HG03460 (cell line): ENCODE measurements around the gene TFCP2L1.
"Not testable (repeated sequence)": the region's sequence is repeated elsewhere in the genome, so short reads cannot be mapped to it uniquely, and the experiment has no call there.

Source experiments
- ATAC-seq: cut with Tn5 transposase; IDR thresholded peaks from one replicate; pipeline ENCODE4 v1.9.1; 2021; ENCODE audit not compliant: unreplicated experiment

TFCP2L1 gene

DNA sequence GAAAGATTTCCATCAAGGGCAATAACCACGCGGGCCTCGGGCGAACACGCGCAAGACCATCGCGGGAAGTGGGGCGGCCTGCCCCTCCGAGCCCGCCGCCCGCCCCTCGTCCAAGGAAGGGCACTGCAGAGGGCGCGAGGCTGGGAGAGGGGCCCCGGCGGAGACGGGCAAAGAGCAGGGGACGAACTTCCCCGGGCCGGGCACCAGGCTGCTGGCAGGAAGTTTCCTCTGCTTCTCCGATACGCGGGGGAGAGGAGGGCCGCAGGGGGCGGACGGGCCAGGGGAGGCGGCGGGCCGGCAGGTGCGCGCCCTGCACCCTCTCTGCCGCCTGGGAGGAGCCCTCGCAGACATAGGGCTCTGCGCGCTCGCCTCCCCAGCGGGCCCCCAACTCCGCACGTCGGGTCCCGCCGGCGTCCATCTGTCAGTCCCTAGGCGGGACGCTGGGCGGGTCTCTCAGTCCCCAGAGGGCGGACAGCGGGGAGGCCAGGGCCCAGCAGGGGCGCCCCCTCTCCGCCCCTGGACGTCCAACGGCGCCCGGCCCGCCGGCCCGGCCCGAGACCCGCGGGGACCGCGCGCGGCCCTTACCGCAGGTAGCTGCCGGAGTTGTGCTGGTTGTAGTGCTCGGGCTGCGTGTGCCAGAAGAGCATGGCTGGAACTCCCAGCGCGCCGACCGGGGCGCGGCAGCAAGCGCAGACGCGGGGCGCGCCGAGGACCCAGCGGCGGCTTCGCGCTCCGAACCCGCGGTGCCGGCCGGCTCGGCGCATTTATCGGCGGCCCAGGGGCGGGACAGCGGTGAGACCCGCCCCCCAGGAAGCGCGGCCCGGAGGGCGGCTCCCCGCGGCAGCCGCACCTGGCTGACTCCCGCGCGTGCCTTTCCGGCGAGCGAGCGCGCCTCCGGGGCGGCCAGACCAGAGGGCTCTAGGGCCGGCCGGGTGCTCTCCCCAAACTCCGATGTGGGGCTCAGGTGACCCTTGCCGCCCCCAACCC is at the start of gene TFCP2L1:
Gene TFCP2L1, minus strand, starts transcription at position 740 of the 987 bp plus-strand sequence. Its CDS starts 93 bp downstream, at position 647.
- ATAC-seq = no peak

DNA sequence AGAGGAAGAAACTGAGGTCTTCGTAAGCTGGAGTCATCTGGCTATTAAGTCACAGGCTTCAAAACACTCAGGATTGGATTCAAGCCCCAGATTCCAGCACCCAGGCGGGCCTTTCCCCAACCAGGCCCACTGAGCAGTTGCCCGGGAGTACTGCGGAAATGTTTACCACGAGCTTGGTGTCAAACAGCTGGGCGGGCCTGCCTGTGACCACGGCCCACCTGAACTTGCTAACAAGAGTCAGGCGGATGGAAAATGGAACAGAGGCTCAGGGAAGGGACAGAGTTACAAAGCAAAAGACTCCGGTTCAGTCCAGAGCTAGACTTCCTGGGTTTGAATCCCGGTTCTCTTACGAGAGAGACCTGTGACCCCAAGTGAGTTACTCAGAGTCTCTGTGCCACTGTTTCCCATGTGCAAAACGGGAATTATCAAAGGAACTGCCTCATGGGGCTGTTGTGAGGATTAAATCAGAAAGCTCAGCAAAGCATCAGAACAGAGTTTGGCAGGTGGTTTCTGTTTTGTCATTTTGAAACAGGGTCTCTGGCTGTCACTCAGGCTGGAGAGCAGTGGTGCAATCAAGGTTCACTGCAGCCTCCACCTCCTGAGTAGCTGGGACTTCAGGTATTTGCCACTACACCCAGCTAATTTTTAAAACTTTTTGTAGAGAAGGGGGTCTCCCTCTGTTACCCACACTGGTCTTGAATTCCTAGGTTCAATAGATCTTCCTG is 49.0 kb upstream of the TFCP2L1 start:
- ATAC-seq = peak; percentile 75

- ATAC-seq = no peak
These were observed 48.2 kb upstream of the TFCP2L1 start for GRCh38 chr2:121333231-121333630.

DNA sequence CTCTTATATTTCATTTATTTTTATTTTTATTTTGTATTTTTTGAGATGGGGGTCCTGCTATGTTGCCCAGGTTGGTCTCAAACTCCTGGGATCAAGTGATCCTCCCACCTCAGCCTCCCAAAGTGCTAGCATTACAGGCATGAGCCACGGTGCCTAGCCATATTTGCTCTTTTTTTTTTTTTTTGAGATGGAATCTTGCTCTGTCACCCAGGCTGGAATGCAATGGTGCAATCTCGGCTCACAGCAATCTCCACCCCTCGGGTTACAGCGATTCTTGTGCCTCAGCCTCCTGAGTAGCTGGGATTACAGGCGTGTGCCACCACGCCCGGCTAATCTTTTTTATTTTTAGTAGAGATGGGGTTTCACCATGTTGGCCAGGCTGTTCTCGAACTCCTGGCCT is 46.3 kb upstream of the TFCP2L1 start:
- ATAC-seq = not testable (repeated sequence)

DNA sequence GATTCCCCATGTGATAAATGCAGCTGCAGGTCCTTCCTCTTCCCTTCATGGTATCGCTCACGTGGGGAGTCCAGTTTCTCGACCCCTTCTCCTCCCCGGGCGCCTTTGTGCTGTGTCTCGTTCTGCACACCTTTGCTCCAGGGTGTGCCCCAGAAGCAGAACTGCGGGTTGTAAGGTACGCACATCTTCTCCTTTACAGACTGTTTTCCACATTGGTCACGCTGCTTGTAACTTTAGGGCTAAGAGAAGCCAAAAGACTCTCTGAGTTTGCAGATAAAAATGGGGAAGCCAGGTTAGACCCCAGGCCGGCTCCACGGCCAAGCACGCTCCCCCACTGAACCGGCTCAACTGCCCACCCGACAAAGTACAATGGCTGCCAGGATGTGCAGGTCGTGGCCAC is 45.9 kb upstream of the TFCP2L1 start:
- ATAC-seq = no peak

DNA sequence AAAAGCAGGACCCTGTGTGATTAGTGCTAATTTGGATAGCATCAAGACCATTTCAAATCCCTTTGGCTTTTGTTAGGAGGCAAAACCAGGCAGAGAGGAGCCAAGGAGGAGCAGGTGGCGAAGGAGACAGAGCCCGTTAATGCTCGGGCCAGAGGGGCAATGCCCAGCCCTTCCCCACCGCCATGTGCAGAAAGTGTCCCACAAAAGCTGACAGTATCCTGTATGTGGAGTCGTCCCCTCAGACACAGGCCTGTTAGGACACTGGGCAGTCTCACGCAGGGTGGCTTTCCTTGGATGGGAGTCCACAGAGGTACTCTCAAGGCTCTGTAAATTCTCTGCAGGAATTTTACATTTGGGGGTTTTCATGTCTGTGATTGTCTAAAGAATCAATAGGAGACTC is 44.8 kb upstream of the TFCP2L1 start:
- no peak for ATAC-seq

DNA sequence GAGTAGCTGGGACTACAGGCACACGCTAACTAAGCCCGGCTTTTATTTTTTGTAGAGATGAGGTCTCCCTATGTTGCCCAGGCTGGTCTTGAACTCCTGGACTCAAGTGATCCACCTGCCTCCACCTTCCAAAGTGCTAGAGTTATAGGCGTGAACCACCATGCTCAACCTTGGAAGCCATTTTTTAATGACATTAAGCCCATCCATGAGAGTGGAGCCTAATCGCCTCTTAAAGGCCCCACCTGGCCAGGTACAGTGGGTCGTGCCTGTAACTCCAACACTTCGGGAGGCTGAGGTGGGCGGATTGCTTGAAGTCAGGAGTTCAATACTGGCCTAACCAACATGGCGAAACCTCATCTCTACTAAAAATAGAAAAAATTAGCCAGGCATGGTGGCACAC is 41.6 kb upstream of the TFCP2L1 start:
- no peak for ATAC-seq

- ATAC-seq = no peak
These were observed 39.6 kb upstream of the TFCP2L1 start for GRCh38 chr2:121324601-121325000.

DNA sequence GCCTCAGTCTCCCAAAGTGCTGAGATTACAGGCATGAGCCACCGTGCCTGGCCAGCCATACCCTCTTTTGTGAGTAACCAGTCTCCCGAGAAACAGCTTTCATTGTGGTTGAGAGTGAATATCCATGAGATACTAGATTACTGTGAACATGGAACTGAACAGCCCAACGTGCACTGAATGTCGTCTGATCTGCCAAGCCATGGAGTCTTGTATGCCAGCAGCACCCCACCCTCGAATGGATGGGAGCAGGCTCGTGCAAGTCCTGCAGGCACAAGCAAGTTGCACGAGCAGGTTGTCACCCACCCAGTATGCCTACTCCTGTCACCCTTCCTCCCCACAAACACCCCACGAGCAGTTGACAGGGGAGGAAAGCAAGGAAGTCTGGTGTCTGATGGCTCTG is 36.5 kb upstream of the TFCP2L1 start:
- ATAC-seq = no peak

DNA sequence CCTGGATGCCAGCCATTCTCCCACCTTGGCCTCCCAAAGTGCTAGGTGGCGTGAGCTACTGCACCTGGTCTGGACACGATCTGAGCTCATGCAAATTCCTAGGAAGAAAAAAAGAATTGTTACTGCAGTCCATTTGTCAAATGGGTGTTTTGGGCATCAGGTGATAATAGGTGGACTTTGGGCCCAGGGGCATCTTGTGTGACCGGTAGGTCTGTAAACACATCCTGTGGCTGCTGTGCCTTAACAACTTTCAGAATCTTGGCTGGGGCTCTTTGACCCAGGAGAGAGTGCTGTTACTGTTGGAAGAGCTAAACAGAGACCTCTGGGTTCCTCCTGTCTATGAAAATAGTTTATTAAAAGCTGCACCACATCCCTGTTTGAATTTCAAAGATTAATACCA is 34.9 kb upstream of the TFCP2L1 start:
- no peak for ATAC-seq

DNA sequence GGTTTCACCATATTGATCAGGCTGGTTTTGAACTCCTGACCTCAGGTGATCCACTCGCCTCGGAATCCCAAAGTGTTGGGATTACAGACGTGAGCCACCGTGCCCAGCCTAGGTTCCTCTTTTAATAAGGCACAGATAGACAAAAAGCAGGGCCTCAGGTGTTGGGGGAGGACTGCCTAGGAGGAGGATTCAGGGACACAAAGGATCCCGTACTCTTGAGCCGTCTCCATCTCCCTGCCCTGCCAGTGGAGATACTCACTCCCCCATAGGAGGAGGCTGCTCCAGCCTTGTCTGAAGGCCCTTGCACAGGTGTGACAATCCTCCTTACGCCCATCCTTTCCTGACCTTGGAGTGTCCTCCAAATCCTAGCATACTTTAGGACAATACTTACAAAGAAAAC is 32.0 kb upstream of the TFCP2L1 start:
- ATAC-seq = no peak

- ATAC-seq = not testable (repeated sequence)
These were observed 28.7 kb upstream of the TFCP2L1 start for GRCh38 chr2:121313701-121314100.

- peak; percentile 82 for ATAC-seq
These were observed 24.8 kb upstream of the TFCP2L1 start for GRCh38 chr2:121309801-121310200.

- ATAC-seq = no peak
These were observed 24.3 kb upstream of the TFCP2L1 start for GRCh38 chr2:121309323-121309722.

DNA sequence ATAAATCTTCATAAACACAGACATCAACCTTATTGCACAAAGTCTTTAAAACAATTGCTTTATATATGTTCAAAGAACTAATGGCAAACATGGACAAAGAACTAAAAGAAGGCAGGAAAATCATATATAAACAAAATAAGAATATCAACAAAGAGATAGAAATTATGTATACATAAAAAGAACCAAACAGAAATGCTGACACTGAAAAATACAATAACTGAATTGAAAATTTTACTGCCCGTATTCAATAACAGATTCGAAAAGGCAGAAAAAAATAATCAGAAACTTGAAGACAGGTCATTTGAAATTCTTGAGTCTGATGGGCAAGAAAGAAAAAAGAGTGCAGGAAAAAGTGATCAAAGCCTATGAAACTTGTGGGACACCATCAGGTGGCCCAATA is 22.0 kb upstream of the TFCP2L1 start:
- ATAC-seq = no peak

DNA sequence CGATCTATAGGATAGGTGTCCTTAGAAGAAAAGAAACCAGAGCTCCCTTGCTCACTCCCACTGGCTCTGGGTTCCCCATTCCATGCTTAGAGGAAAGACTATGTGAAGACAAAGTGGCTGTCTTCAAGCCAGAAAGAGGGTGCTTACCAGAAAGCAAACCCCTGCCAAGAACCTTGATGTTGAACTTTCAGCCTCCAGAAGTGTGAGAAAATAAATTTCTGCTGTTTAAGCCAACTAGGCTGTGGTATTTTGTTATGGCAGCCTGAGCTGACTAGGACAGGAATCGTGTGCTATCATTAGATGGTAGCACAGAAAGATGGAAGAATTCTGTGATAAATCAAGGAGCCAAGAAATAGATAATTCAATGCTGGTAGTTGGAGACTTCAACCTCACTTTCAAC is 19.9 kb upstream of the TFCP2L1 start:
- ATAC-seq = no peak

- no peak for ATAC-seq
These were observed 18.7 kb upstream of the TFCP2L1 start for GRCh38 chr2:121303531-121304263.

GRCh38 chr2:121301190-121301589 is 16.2 kb upstream of the TFCP2L1 start:
- not testable (repeated sequence) for ATAC-seq

DNA sequence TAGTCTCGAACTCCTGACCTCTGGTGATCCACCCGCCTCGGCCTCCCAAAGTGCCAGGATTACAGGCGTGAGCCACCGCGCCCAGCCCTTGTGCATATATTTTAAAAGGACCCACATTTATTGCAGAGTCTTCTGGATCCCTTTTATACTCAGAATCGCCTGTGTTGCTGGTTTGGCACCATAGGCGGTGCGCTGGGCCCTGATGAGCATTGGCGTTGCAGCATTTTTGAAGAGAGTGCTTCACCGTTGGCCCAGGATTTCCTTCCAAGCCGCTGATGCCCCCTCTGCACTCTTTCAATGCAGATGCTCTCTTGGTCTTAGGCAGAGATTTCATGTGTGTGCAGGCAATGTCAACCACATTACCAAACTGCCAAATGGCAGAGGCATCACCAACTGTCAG is 13.5 kb upstream of the TFCP2L1 start:
- ATAC-seq = no peak

DNA sequence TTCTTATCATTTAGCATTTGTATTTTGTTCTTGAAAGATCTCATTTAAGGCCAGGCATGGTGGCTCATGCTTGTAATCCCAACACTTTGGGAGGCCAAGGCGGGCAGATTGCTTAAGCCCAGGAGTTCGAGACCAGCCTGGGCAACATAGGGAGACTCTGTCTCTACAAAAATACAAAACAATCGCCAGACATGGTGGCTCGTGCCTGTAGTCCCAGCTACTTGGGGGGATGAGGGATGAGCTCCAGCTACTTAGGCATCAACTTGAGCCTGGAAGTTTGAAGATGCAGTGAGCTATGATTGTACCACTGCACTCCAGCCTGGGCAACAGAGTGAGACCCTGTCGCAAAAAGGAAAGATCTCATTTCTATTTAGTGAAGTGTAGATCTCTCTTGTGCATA is 12.9 kb upstream of the TFCP2L1 start:
- not testable (repeated sequence) for ATAC-seq

DNA sequence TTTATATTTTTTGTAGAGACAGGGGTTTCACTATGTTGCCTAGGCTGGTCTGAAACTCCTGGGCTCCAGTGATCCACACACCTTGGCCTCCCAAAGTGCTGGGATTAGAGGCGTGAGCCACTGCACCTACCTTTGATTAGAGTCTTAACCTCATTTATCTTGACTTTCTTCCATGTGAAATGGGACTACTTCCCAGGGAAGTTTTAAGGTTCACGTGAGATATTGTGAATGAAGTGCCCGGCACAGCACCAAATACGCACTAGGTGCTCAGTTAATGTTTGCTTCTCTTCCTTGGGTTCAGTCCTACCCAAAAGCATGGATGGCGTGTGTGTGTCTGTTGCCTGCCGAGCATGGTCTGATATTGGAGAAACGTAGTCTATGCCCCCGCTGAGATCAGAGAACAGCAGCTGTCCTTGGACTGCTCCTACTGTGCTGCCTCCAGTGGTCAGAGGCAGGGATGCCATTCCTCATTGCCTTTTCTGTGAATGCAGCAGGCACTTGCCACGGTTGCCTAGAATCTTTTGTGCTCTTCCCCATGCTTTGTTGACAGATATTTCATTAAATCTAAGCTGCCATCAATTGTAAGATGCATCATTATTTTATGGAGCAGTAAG is 12.3 kb upstream of the TFCP2L1 start:
- no peak for ATAC-seq
